GM21367 (cell line): ENCODE results near the gene CHST11.

Experiments
- ATAC-seq: cut with Tn5 transposase; IDR thresholded peaks from one replicate; pipeline ENCODE4 v1.9.1; 2021; ENCODE audit not compliant: unreplicated experiment

The CHST11 gene

GRCh38 chr12:104459368-104459909 is 2.7 kb downstream of the CHST11 start:
- ATAC-seq = no peak

- ATAC-seq = no peak
These were observed 3.4 kb downstream of the CHST11 start for GRCh38 chr12:104460041-104460719.

- no peak for ATAC-seq
These were observed 4.4 kb downstream of the CHST11 start for GRCh38 chr12:104460973-104461698.

GRCh38 chr12:104462325-104462724 is 5.6 kb downstream of the CHST11 start:
- ATAC-seq = no peak

- no peak for ATAC-seq
These were observed 6.2 kb downstream of the CHST11 start for GRCh38 chr12:104462931-104463339.

GRCh38 chr12:104463368-104463767 is 6.6 kb downstream of the CHST11 start:
- no peak for ATAC-seq

GRCh38 chr12:104464899-104465298 is 8.2 kb downstream of the CHST11 start:
- ATAC-seq = no peak

GRCh38 chr12:104466709-104467345 is 10.1 kb downstream of the CHST11 start:
- ATAC-seq = no peak

- no peak for ATAC-seq
These were observed 10.6 kb downstream of the CHST11 start for GRCh38 chr12:104467346-104467837.

- ATAC-seq = no peak
These were observed 11.6 kb downstream of the CHST11 start for GRCh38 chr12:104468371-104468770.

GRCh38 chr12:104469066-104469465 is 12.3 kb downstream of the CHST11 start:
- no peak for ATAC-seq

GRCh38 chr12:104469523-104469922 is 12.8 kb downstream of the CHST11 start:
- no peak for ATAC-seq

GRCh38 chr12:104470521-104470920 is 13.8 kb downstream of the CHST11 start:
- ATAC-seq = no peak

- ATAC-seq = no peak
These were observed 14.6 kb downstream of the CHST11 start for GRCh38 chr12:104471336-104471735.

- no peak for ATAC-seq
These were observed 16.0 kb downstream of the CHST11 start for GRCh38 chr12:104472748-104473147.

GRCh38 chr12:104473374-104473983 is 16.7 kb downstream of the CHST11 start:
- ATAC-seq = peak; percentile 42

- ATAC-seq = no peak
These were observed 18.5 kb downstream of the CHST11 start for GRCh38 chr12:104475271-104475670.

- ATAC-seq = no peak
These were observed 21.0 kb downstream of the CHST11 start for GRCh38 chr12:104477510-104478390.

- peak; percentile 72 for ATAC-seq
These were observed 21.8 kb downstream of the CHST11 start for GRCh38 chr12:104478396-104479122.
